HK-2 (cell line): Measurements from ENCODE around the gene EIF5A.

ENCODE experiments used
- DNase-seq: peaks from one replicate; pipeline ENCODE4 v3.0.0-alpha.2; 2018; ENCODE audit not compliant: unreplicated experiment

The EIF5A gene

GRCh38 chr17:7306911-7307685 lies at the start of gene EIF5A:
Gene EIF5A (plus strand): TSS chr17:7307628. CDS start chr17:7309636, 2,008 bp downstream.
- DNase-seq = peak; percentile 100

DNA sequence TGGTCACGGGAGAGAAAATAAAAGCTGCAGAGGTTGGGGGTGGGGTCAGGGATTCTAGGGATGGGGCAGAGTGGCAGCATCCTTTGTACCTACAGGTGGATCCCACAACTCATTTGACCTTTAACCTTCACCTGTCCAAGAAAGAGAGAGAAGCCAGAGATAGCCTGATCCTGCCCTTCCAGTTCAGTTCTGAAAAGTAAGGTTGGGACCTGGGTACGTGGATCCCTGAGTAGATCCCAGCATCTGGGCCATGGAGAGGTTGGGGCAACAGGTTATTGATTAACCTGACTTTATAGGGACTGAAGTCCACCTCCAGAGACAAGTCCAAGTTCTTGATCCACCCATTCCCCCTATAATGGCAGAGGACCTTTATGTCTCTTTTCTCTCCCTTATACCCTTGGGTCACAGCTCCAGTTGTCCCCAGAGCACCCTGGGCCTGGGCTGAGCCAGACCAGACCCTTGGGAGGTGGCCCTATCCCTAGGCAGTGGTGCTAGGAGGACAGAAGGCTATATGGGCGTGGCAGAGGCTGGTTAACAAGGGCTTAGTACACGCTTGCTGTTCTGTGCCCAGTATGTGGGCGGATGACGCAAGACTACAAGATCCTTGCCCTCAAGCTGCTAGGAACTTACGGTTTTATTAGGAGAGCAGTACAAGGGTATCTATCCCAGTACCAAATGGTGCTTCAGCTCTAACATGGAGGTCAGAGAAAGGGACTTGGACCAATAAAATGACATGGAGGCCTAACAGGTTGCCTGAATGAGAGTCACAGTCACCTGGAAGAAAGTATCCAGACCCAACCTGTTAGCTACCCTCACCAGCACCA lies 48.5 kb upstream of the EIF5A start:
- DNase-seq = no peak

- DNase-seq = no peak
Observed at GRCh38 chr17:7259555-7259889, 47.9 kb upstream of the EIF5A start.

- no peak for DNase-seq
Observed at GRCh38 chr17:7260151-7260550, 47.3 kb upstream of the EIF5A start.

DNA sequence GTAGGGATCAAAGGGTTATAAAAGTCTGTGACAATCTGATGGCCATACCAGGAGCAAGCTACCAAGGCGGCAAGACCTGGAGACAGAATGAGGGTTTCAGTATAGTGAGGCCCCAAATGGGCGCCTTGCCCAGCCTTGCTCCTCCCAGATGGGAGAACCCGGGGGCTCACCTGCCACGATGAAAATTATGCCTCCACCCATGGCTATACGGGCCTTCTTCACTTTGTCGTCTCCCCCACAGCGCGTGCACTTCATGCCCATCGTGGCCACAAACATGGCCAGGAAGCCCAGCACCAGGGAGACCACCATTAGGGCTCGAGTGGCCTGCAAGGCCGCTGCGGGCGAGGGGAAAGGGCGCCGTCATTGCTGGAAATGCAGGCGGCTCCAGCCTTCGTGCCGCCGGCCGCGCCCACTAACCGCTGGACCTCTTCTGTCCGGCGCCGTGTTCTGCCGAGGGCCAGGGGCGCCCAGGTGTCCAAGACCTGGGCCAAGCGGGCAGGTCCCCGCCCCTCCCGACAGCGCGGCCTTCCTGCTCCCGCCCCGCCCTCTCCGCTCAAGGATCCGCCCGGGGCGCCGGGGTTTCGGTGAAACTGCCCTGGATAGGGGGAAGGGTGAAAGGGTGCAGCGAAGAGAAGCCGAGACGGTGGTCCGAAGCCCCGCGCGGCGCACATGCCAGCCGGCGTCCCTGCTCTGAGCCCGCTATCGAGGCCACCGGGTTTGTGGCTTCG lies 46.6 kb upstream of the EIF5A start:
- DNase-seq = no peak

- no peak for DNase-seq
Observed at GRCh38 chr17:7261379-7262191, 45.8 kb upstream of the EIF5A start.

DNA sequence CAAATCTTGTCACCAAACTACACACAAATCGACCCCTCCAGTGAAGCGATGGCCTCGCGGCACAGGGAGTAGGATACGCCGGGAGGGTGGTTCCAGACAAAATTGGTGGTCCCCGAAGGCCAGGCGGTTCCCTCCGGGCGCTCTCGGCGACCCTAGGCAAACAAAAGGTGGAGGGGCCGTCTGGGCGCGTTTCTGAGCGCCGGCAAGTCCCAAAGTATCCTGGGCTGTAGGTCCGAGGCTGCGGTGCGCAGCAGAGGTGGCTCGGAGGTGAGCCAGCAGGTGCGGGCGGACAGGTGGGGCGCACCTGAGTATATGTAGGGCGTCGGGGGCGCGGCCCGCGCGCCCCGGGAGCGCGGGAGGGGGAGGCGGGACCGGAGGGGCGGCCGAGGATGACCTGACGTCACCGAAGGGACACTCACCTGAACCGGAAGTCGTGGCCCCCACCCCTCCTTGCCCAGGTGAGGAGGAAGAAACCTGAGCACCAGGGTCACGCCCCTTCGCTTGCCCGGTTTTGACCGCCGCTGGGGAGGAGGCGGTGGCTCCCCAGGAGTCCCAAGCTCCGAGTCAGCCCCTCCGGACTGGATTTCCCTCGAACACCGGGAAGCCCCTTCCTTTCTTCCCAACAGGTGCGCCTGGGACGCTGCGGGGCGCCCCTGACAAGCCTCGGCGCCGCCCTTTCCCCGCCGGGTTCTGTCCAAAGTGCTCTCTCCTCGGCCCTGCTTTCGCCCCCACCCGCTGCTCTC lies 45.1 kb upstream of the EIF5A start, which contains the start of gene CLDN7:
Gene CLDN7 (minus strand): TSS at position 287 of the 743 bp plus-strand sequence. CDS start 435 bp downstream, outside the sequence.
- DNase-seq = no peak

DNA sequence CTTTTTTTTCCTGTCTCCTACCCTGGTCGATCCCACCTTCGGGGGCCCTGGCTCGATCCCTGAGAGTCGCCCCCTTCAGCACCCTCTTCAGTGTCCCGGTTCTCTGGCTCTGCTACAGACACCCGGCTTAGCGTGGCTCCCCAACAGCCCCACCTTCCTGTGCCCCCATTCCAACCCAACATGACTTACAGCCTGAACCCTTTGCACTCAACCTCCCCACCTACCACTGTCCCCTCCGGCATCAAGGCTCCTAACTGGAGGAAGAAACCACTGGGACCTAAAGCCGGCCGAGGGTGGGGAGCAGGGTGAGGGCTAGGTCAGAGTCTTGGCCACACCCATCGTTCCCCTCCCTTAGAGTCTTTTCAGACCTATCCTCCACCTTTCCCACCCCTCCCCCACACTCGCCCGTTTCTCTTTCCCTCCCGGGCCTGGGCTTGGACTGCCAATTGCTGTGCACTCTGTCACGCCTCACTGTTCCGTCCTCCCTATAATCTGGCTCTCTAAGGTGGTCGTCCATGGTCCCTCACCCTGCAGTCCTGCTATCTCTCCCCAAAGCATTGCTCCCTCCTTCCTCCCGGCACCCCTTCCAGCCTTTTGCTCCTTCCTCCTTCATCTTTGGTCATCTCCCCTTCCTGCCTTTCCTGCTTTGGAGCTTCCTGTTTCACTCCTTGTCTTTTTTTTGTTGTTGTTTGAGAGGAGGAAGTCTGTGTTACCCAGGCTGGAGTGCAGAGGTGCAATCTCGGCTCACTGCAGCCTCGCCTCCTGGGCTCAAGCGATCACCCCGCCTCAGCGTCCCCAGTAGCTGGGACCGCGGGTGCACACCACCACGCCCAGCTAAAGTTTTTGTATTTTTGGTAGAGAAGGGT lies 44.3 kb upstream of the EIF5A start:
- DNase-seq = no peak

- DNase-seq = no peak
Observed at GRCh38 chr17:7263801-7264078, 43.7 kb upstream of the EIF5A start.

DNA sequence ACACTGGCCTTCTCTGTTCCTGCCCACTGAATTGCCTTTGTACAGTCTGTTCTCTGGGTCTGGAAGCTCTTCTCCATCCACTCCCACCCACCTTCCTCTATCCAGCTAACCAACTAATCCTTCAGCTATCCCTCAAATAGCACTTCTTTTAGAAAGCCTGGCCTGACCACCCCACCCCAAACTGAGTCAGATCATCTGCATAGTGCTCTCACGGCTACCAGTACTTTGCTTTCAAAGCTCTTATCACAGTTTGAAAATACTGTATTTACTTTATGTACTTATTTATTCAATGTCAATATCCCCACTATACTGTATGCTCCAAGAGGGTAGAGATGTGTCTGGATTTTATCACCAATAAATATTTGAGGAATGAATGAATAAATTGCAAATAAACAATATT lies 40.6 kb upstream of the EIF5A start:
- no peak for DNase-seq

DNA sequence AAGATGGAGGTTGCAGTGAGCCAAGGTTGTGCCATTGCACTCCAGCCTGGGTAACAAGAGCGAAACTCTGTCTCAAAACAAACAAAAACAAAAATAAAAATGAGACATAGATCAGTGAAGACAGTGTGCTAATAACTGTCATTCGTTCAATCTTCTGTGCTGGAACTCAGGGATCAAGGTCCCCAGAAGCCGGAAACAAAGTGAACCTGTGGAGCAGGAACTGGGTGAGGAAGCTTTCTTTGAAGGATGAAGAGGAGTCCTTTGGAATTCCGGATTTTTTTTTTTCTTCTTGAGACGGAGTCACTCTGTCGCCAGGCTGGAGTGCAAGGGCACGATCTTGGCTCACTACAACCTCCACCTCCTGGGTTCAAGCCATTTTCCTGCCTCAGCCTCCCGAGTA lies 28.0 kb upstream of the EIF5A start:
- no peak for DNase-seq

- DNase-seq = peak; percentile 84
Observed at GRCh38 chr17:7280519-7281073, 26.8 kb upstream of the EIF5A start.

DNA sequence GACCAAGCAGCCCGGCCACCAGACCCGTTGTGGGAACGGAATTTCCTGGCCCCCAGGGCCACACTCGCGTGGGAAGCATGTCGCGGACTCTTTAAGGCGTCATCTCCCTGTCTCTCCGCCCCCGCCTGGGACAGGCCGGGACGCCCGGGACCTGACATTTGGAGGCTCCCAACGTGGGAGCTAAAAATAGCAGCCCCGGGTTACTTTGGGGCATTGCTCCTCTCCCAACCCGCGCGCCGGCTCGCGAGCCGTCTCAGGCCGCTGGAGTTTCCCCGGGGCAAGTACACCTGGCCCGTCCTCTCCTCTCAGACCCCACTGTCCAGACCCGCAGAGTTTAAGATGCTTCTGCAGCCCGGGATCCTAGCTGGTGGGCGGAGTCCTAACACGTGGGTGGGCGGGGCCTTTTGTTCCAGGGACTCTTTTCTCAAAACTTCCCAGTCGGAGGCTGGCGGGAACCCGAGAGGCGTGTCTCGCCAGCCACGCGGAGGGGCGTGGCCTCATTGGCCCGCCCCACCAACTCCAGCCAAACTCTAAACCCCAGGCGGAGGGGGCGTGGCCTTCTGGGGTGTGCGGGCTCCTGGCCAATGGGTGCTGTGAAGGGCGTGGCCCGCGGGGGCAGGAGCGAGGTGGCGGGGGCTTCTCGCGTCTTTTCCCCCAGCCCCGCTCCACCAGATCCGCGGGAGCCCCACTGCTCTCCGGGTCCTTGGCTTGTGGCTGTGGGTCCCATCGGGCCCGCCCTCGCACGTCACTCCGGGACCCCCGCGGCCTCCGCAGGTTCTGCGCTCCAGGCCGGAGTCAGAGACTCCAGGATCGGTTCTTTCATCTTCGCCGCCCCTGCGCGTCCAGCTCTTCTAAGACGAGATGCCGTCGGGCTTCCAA lies 26.1 kb upstream of the EIF5A start, which contains the start of gene SLC2A4:
Gene SLC2A4 (plus strand): TSS at position 645 of the 879 bp plus-strand sequence. CDS start 217 bp downstream, at position 862.
- peak; percentile 91 for DNase-seq

DNA sequence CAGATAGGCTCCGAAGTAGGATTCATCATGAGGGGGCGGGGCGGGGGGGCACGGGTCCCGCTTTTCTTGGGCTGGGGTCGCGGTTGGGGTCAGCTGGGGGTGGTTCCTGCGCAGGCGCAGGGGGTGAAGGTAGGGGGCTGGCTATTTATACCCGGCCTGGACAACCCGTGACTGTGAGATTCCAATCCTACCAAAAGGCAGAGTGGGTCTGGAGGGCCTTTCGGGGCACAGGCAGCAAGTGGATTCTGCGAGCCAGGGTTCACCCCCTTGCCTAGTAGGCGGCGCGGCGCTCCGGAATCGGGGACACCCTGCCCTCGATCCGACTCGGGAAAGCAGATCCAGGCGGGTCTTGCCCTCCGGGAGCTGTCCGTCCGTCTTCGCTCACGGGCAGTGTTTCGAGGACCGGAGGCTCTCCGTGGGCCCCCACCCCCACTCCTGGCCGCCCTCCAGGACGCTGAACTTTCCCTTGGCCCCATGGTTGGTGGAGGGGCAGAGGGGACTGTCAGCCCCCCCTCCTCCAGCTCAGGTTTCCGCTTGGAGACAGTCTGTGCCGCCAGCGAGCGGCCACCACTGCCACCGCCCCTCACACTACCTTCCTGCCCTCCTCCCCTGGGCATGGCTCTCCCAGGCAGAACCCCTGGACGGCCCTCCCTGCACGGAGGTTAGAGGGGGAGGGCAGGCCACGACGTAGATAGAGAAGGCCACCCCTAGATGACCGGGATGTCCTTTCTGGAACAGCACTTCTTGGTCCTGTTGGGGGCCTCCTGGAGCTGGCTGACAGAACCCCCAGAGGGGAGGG lies 25.3 kb upstream of the EIF5A start:
- DNase-seq = peak; percentile 19

DNA sequence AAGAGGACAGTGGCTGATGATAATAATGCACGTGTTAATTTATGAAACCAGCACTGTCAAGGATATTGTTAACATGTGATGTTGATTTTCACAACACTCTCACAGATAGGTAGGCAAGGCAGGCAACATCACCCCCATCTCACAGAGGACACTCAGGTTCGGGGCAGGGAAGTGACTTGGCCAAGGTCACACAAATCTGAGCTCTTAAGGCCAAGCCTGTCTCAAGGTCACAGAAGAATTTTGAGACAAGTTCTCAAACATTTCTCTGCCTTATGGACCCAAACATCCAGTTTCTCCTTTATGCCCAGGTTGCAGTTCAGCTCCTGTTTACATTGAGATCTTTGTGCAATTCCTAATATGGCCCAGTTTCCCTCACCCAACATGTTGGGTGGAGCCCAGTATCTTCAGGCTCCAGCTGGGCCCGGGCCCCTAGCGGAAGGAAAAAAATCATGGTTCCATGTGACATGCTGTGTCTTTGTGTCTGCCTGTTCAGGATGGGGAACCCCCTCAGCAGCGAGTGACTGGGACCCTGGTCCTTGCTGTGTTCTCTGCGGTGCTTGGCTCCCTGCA lies 24.6 kb upstream of the EIF5A start:
- DNase-seq = no peak

DNA sequence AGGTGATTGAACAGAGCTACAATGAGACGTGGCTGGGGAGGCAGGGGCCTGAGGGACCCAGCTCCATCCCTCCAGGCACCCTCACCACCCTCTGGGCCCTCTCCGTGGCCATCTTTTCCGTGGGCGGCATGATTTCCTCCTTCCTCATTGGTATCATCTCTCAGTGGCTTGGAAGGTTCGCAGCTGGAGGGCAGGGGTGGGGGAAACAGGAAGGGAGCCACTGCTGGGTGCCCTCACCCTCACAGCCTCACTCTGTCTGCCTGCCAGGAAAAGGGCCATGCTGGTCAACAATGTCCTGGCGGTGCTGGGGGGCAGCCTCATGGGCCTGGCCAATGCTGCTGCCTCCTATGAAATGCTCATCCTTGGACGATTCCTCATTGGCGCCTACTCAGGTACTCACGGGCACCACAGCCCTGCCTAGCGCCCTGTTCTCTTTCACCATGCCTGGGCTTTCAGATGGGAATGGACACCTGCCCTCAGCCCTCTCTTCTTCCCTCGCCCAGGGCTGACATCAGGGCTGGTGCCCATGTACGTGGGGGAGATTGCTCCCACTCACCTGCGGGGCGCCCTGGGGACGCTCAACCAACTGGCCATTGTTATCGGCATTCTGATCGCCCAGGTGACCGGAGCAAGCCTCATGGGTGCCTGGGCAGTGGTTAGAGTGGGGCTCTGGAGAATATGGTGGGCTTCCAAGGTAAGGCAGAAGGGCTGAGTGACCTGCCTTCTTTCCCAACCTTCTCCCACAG lies 23.8 kb upstream of the EIF5A start:
- DNase-seq = no peak

DNA sequence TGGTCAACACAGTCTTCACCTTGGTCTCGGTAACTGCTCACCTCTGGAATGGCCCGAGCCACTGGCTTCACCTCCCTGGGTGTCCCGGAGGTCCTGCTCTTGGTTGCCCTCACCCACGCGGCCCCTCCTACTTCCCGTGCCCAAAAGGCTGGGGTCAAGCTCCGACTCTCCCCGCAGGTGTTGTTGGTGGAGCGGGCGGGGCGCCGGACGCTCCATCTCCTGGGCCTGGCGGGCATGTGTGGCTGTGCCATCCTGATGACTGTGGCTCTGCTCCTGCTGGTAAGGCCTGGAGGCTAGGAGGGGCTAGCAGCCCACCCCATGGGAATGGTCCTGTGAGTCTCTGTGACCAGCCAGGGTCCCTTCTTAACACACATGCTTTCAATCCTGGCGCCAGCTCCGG lies 22.5 kb upstream of the EIF5A start:
- no peak for DNase-seq
